Measurements from ENCODE around the gene INTS4.
"Not testable (repeated sequence)": the region's sequence is repeated elsewhere in the genome, so short reads cannot be mapped to it uniquely, and the experiment has no call there.

INTS4 gene

DNA sequence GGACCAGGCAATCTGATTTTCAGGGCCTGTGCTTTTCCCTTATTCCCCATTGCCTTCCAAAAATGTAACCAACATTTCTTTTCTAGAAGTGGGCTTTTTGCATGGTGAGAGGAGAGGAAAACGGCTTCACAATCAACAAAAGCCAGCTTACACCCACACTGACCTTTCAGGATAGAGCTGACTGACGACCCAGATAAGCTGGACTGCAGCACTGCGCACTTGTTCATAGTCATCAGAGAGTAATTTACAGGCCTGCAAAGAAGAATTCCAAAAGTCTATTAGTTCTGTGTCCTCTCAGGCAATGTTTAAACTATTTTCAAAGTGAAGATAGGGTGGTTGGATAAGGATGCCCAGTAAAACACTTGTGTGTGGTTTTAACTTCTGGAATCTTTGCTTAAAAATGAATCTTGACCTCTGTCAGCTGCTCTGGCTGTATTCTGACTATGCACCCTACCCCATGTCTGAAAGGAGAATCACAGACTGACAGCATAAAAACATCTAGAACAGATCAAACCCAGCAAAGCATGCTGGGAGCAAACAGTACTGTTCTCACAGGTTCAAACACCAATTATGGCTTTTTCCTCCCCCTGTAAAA is 35.8 kb downstream of the INTS4 start:
- not testable (repeated sequence) for DNase-seq (ENCODE audit: low spot score)

DNA sequence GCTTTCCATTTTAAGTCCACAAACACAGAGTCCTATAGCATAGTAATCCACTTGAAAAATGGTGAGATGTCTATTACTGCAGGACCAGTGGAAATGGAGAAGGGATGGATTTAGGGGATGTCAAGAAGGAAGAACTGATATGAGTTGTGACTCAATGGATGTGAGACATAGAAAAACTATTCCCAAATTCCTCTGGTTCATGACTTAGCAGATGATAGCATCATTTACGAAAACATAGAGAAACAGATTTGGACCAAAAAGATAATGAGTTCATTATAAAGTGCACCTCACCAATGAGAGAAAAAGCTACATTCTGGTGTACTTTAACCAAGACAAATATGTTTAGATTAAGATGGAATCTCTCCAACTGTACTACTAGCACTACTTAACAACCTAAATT is 51.2 kb downstream of the INTS4 start:
- not testable (repeated sequence) for DNase-seq (ENCODE audit: low spot score)

DNA sequence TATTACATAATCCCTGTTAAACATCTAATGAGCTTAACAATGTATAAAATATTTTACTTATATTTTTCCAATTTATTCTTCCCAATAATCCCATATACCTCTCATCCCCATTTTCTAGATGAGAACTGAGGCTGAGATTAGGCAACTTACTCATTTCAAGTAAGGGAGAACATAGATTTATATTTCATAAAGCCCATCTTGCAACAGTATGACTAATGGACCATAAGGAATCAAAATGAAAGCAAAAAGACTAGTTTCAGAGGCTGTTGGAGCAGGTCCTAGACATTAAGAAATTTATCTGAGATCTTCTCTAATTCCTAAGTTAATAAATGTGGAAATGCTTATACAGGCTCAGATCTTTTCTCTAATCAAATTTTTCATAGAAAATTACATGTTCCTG is 52.0 kb downstream of the INTS4 start:
- not testable (repeated sequence) for DNase-seq (ENCODE audit: low spot score)

DNA sequence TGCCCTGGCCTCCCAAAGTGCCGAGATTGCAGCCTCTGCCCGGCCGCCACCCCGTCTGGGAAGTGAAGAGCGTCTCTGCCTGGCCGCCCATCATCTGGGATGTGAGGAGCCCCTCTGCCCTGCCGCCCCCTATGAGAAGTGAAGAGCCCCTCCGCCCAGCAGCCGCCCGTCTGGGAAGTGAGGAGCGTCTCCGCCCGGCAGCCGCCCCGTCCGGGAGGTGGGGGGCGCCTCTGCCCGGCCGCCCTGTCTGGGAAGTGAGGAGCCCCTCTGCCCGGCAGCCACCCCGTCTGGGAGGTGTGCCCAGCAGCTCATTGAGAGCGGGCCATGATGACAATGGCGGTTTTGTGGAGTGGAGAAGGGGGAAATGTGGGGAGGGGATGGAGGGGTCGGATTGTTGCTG is 60.9 kb downstream of the INTS4 start:
- DNase-seq (ENCODE audit: low spot score): not testable (repeated sequence)

DNA sequence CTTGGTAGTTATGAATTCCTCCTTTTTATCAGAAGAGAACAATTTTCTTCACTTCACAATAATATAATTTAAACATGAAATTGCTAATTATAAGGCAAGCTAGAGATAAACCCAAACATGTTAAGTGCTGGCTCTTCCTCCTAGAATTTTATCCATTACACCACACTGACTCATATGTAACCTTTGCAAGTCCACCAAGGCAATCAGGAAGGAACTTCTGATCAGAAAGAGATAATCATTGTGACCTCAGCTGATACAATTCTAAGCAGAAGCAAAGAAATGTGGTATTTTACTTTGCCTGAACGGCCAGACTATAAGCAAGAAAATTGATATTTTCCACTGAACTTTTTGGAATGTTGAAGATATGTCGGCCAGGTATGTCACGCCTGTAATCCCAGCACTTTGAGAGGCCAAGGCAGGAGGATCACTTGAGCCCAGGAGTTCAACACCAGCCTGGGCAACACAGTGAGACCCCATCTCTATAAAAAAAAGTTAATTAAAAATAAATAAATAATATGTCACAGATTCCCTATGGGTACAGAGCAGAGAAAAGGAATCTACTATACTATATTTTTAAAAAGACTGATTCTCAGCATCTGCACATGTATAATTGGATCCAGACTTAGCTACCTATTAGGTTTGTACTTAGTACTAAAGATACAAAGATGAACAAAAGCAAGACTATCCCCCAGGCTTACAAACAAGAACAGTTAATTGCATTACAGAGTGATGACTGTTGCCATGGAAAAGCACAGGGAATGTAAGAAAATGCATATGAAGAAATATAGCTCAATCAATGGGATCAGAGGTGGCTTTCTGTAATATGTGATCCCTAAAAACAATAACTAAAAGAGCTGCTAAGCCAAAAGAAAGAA is 63.9 kb downstream of the INTS4 start:
- DNase-seq (ENCODE audit: low spot score): not testable (repeated sequence)

DNA sequence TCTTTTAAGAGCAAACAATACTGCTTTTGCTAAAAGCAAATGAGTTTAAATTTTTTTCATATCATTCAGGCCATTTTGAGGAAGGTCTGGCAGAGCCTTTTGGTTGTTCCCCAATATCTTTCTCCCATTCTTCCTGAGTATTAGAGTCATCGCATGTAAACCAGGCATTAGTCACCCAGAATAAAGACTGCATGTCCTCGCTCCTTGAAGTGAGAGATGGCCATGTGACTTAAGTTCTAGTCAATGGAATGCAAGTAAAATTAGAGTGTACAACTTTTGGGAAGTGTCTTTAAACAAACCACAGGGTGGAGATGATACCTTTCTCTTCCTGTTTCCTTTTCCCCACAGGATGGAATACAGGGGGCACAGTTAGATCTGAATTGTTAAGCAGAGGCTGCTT is 76.8 kb downstream of the INTS4 start:
- not testable (repeated sequence) for DNase-seq (ENCODE audit: low spot score)

DNA sequence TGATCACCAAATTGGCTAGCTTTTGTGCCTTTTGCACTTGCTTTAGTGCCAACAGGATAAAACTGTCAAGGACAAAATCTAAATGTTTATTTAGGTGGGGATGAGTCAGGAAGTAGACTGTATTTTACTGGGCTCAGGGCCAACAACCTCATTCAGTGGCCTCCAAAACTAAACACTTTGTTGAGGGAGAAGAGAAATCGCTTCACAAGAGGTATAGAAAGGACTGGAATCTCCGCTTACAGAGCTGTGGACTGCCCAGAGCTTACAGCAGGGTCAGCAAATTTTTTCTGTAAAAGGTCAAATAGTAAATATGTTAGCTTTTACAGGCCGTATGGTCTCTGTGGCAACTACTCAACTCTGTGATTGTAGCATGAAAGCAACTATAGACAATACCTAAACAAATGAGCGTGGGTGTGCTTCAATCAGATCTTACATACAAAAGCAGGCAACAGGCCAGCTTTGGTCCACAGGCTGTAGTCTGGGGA is 80.1 kb downstream of the INTS4 start:
- DNase-seq (ENCODE audit: low spot score): peak; percentile 42

DNA sequence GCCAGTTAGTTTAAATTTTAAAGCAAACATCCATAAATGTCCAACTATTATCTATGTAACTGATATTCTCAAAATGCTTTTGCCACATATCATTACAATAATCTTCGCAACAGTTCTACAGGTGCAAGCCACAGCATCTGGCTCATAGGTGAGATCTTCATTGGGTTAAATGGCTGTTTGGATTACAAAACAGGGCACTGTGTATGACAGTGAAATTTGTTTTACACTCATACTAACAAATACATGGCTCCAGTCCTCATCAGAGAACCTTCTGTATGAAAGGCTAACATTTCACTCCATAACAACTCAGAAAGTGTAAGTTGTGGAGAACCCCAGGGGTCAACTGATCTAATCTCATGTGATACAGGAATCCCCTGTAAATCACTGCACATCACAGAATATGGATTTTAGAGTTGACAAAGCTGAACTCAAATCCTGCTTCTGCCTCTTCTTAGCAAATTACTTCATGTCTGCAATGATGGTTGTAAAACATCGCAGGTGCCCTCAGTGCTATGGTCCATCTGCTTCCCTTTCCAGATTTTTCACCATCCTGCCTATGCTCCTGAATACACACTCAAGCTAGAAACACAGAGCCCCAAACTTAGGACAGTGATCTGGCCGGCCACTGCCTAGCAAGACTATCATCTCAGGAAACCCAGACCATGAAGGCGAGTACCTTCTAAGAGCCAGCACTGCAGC is 80.7 kb downstream of the INTS4 start:
- DNase-seq (ENCODE audit: low spot score): not testable (repeated sequence)

DNA sequence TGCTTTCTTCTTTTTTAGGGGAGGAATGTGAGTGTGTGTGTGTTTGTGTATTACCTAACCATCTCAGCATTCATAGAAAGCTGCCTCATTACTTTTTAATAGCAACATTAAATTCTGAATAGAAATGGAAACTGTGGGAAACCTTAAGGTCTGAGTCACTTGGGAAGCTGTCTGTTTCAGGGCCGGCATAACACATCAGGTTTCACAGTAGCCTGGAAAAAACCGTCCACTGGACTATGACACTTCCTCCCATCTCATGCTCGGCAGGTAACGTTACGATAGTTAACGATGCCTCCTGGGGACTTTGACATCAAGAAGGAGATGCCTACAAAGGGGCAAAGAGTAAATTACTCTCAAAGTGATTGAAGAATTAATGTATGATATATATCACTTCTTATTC is 83.6 kb downstream of the INTS4 start:
- not testable (repeated sequence) for DNase-seq (ENCODE audit: low spot score)

DNA sequence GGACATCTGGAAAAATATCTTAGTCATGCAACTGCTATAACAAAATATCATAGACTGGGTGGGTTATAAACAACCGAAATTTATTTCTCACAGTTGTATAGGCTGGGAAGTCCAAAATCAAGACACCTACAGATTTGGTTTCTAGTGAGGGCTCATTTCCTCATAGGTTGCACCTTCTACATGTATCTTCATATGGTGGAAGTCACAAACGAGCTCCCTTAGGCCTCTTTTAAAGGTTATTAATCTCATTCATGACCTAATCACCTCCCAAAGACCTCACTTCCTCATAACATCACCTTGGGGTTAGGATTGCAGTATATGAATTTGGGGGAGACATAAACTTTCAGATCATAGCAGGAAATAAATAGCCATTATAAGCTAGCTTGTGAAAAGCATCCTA is 85.2 kb downstream of the INTS4 start:
- no peak for DNase-seq (ENCODE audit: low spot score)

DNA sequence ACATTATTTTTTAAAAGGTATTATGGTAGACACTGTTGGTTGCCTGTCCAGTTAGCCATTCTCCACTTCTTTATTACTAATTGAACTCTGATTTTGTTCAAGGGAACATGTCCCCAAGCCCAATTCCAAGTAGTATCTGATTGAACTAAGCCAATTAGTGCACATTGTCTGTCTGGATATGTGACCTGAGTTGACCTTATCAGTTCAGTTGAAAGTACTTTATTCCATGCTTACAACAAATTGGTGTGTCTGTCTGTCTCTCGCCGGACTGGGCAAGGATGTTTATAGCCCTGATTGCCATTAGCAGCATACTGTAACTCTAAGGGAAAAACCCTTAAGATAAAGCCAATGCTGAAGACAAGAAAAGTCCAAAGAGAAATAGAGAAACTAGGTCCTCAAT is 85.6 kb downstream of the INTS4 start:
- no peak for DNase-seq (ENCODE audit: low spot score)

DNA sequence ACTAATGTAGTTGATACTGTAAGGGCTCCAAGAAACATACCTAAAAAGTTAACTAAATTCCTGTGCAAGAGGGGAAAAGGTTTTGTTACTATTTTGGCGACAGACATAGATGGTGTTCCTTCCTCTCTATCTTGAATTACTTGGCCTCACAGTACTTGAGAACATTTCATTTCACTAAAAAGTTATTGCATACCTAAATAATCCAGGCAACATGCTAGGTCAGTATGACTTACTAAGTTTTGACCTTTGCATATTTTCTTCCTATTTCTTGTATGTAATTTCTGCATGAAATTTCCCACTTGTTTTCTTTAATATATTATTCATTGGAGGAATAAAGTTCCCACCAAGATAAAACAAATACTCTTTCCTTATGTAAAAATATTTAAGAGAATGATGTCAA is 99.5 kb downstream of the INTS4 start:
- DNase-seq (ENCODE audit: low spot score): not testable (repeated sequence)

DNA sequence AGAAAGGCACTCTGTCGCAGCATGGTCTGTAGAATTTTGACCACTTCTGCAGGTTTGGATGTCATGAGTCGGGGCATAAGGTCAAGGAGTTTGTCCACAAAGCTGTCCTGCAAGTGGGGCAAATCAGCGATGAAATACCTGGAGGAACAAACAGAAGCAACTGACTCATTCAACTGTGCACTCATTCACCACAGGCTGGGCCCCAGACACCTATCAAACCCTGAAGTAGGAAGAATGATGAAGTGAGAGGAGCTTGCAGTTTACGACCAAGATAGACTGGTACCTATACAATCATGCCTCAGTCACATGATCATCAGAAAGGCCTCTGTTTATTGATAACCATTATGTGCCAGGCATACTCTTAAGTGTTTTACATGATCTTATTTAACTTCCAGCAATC is 102.8 kb downstream of the INTS4 start:
- not testable (repeated sequence) for DNase-seq (ENCODE audit: low spot score)

DNA sequence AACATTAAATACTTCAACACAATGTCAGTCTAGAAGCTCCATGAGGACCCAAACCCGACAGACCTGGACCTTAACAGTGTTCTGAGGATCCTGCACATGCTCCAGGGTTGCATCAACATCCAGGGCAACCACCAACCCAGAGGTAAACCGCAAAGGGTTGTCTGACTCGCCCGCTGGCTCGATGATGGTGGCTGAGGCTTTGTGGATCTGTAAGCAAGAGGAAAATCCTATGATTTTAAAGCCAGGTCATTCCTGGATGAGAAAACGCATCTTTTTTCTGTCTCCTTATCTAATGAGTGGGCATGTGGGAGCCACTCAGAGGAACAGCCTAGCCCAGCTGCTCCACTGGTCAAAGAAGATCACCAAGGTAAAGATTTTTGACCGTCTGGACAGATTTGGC is 103.2 kb downstream of the INTS4 start:
- not testable (repeated sequence) for DNase-seq (ENCODE audit: low spot score)

DNA sequence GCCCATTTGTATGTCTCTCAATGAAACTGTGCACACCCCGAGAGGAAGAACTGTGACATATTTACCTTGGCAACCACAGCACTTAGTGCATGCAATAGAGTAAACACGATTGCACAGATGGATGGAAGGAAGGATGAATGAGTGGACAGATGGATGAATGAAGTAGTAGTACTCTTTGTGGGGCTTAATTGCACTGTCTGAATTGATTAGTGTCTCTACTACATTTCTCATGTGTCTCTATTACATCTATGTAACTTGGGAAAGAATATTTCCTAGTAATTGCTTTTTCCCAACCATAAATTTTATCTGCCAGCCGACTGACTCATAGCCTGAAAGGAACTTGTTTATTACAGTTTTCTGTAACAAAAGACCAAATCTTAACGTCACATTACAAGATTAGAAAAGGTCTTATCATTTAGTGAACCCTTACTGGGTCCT is 103.8 kb downstream of the INTS4 start:
- DNase-seq (ENCODE audit: low spot score): not testable (repeated sequence)

DNA sequence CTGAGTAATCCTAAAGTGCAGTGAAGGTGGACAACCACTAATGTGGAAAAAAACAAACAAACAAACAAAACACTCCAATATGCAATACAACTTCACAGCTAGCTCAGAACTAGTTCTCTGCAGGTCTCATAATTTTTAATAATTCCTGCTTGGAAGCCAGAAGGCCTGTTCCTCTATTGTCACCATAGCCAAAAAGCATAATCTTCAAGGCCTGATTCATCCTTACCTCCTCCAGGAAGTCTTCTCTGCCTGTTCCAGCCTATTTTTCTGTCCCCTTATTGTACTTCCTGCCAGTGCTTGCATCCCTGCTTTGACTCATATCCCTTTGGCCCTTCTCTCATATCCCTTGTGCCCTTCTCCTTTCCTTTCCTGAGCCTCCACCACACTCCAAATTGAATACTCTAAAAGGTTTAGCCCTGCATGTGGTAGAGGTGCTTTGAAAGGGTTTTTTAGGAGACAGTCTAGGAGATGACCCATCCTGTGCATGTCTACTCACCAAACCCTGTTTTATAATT is 104.3 kb downstream of the INTS4 start:
- DNase-seq (ENCODE audit: low spot score): not testable (repeated sequence)

DNA sequence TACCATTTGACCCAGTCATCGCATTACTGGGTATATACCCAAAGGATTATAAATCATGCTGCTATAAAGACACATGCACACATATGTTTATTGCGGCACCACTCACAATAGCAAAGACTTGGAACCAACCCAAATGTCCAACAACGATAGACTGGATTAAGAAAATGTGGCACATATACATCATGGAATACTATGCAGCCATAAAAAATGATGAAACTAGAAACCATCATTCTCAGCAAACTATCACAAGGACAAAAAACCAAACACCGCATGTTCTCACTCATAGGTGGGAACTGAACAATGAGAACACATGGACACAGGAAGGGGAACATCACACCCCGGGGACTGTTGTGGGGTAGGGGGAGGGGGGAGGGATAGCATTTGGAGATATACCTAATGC is 105.4 kb downstream of the INTS4 start:
- not testable (repeated sequence) for DNase-seq (ENCODE audit: low spot score)

DNA sequence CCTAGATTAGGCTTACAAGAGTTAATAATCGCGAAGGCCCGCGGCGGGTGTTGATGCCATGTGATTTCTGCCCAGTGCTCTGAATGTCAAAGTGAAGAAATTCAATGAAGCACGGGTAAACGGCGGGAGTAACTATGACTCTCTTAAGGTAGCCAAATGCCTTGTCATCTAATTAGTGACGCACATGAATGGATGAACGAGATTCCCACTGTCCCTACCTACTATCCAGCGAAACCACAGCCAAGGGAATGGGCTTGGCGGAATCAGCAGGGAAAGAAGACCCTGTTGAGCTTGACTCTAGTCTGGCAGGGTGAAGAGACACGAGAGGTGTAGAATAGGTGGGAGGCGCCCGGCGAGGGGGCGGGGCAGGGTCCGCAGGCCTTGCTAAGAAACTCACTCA is 108.1 kb downstream of the INTS4 start:
- no peak for DNase-seq (ENCODE audit: low spot score)

DNA sequence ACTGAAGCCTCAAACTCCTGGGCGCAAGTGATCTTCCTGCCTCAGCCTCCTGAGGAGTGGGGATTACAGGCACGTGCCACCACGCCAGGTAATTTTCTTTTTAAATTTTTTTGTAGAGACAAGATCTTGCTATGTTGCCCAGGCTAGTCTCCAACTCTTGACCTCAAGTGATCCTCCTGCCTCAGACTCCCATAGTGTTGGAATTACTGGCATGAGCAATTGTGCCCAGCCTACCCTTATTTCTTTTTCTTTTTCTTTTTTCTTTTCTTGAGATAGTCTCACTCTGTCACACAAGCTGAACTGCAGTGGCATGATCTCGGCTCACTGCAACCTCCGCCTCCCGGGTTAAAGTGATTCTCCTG is 109.7 kb downstream of the INTS4 start:
- no peak for DNase-seq (ENCODE audit: low spot score)

DNA sequence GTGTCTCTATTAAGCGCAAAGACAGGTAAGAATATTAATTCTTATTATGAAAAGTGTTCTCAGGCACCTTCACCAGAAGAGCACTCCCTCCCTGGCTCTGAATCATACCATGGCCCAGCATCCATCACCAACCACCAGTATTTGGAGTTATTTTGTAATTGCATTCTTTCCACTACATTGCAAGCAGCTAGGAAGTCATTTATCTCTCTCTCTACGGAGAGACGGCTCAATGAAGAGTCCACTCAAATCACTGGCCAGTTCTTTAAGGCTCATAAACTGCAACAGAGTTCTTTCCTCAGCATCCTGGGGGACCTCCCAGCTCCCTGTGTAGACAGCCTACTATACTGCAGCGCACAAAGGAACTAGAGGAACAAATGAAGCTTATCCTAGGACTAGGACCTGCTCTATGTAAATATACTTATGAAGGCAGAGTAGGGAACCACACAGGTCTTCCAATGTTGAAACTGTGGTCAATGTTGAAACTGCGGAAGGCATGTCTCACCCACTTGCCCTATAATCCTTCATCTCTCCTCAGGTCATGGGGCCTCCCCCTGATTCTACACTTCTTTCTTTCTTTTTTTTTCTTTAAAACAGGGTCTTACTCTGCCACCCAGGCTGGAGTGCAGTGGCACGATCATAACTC is 110.2 kb downstream of the INTS4 start:
- no peak for DNase-seq (ENCODE audit: low spot score)

DNA sequence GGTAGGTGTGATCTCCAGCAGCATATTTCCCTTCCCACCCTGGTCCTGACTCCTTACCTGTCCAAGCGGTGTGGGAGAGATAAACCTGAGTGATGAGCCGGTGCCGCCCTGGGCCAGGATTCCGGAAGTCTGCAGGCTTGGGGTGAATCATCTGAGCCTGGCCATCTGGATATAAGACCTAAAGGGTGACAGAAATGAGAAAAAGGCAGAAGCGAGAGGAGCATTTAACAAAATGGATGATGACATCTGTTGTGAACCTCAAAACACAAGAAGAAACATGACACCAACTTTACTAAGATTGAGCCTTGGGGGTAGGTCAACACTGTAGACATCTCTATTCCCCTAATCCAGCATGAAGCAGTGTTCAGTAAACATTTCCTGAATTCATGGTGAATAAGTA is 110.7 kb downstream of the INTS4 start:
- DNase-seq (ENCODE audit: low spot score): no peak

DNA sequence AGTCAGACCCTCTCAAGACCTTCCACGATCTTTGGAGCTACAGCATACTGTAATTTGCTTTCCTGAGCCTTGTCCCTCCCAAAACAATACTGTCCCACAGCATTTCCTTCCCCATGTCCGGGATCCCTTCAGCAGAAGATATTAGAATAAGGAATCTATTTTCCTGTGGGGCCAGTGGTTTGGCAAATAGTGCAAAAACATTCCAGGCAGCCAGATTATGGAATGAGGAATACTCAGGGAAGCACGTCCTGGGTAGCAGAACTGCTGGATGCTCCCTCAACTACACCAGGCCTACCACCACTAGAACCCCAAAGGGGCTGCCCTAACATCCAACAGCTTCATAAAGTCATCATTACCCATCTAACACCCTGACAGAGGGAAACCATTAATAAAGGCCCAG is 112.1 kb downstream of the INTS4 start:
- DNase-seq (ENCODE audit: low spot score): no peak
